ENCODE measurements around the gene TOGARAM2.

DNA sequence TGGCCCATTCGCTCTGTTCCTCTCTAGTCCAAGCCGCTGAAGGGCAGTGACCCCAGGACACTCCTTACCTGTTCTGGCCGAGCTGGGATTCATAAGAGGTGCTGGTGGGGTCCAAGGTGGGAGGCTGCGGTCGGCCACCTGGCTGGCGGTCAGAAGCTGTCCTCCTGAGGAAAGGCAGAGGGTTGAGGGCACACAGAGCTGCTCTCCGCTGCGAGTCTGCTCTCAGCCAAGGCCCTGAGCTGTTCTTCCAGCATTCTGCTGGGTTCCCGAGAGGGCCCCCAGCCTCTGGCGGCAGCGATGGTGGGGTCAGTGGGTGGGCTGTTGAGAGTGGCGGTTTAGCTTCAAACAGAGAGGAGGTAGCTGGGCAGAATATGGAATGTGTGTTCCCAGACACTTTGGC lies 89.4 kb downstream of the TOGARAM2 start:
- TF ChIP-seq EZH2 (IDR thresholded peaks at IDR 0.05; ENCODE audit: insufficient read depth, poor library complexity, severe bottlenecking), result no peak
- no peak for TF ChIP-seq EZH2phosphoT487 (IDR thresholded peaks at IDR 0.05; ENCODE audit: insufficient read depth, low read depth)

Data from GM23248 (cell line).